ENCODE measurements around the gene CSNK1G1. TPM values are rescaled to one million over a fixed set of nuclear protein-coding genes. Genes with fewer than 3 reads are reported as not detected.
"Not testable (repeated sequence)": the region's sequence is repeated elsewhere in the genome, so short reads cannot be mapped to it uniquely, and the experiment has no call there.

Gene CSNK1G1
- total and polyA plus RNA-seq, 2 of the 8 experiments (the other 6 are each of a cell fraction or from before 2014, with no cell fraction given): 6.0 to 12.9 TPM

DNA sequence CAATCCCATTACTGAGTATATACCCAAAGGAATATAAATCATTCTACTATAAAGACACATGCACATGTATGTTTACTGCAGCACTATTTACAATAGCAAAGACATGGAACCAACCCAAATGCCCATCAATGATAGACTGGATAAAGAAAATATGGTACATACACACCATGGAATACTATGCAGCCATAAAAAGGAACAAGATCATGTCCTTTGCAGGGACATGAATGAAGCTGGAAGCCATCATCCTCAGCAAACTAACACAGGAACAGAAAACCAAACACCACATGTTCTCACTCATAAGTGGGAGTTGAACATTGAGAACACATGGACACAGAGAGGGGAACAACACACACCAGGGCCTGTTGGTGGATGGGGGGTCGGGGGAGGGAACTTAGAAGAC is 134.1 kb downstream of the CSNK1G1 start:
- H3K56ac ChIP-seq (replicated peaks; ENCODE audit: insufficient read length, low read depth, low read length); H4K5ac ChIP-seq (ENCODE audit: insufficient read length, low read depth, low read length); H3K27me3 ChIP-seq (replicated peaks in 1 of 4; ENCODE audit: control insufficient read depth in 3 of 4, extremely low read depth in 1 of 4, insufficient read depth in 3 of 4, low read length in 3 of 4); H3K9ac ChIP-seq (replicated peaks in 1 of 4; ENCODE audit: extremely low read depth in 1 of 4, low read depth in 3 of 4, low read length in 3 of 4); H2AFZ ChIP-seq (ENCODE audit: low read length); H2BK15ac ChIP-seq (ENCODE audit: low read length); FAIRE-seq; H2BK20ac ChIP-seq (ENCODE audit: low read length); H3K23ac ChIP-seq (ENCODE audit: insufficient read length); H3K4me3 ChIP-seq (ENCODE audit: extremely low read depth in 1 of 4, insufficient read depth in 2 of 4, low read depth in 3 of 4, low read length in 4 of 4); H4K91ac ChIP-seq (replicated peaks; ENCODE audit: insufficient read length, low read length); H4K8ac ChIP-seq (ENCODE audit: extremely low read depth, insufficient read depth, low read length); DNase-seq (ENCODE audit: low read depth in 1 of 2, low spot score in 2 of 2); H2BK5ac ChIP-seq (ENCODE audit: low read depth, low read length); H3K36me3 ChIP-seq (ENCODE audit: control insufficient read depth in 2 of 4, insufficient read depth in 4 of 4, low read length in 3 of 4); H3K18ac ChIP-seq (ENCODE audit: extremely low read depth, low read length); H2AK5ac ChIP-seq (ENCODE audit: low read depth, low read length); H3K79me1 ChIP-seq (ENCODE audit: low read depth, low read length); H2BK120ac ChIP-seq (replicated peaks; ENCODE audit: low read depth, low read length); H3K23me2 ChIP-seq (ENCODE audit: low read depth, low read length); POLR2A ChIA-PET (ENCODE audit: partially characterized antibody); CTCF ChIA-PET (ENCODE audit: partially characterized antibody); H3K79me2 ChIP-seq (ENCODE audit: control insufficient read depth in 1 of 2, insufficient read depth in 2 of 2, low read length in 2 of 2); H3K9me3 ChIP-seq (ENCODE audit: insufficient read depth in 2 of 2, low read depth in 1 of 2, low read length in 1 of 2); H3K4ac ChIP-seq (replicated peaks; ENCODE audit: insufficient read length, low read depth, low read length); H2BK12ac ChIP-seq (ENCODE audit: low read depth, low read length); H3K27ac ChIP-seq (ENCODE audit: low read depth, low read length); H3K4me1 ChIP-seq (replicated peaks in 1 of 4; ENCODE audit: control insufficient read depth in 3 of 4, insufficient read depth in 4 of 4, low read length in 3 of 4); H4K20me1 ChIP-seq (replicated peaks in 1 of 2; ENCODE audit: control insufficient read depth in 1 of 2, insufficient read depth in 2 of 2, low read length in 2 of 2); H3K14ac ChIP-seq (ENCODE audit: insufficient read length); H3K4me2 ChIP-seq (ENCODE audit: insufficient read depth in 1 of 2, low read depth in 2 of 2, low read length in 2 of 2): not testable (repeated sequence)
- no CpG with 5 or more reads among the region's 1 CpG for WGBS, 2 experiments (ENCODE audit: extremely low coverage in 1 of 2, insufficient coverage in 1 of 2, insufficient read length in 1 of 2, insufficient replicate concordance in 2 of 2, low coverage in 1 of 2, low lambda C conversion rate in 2 of 2, missing lambda C conversion rate in 1 of 2)

GRCh38 chr15:64217429-64217750 is 138.6 kb downstream of the CSNK1G1 start:
- H3K4me1 ChIP-seq (replicated peaks in 1 of 4; ENCODE audit: control insufficient read depth in 3 of 4, insufficient read depth in 4 of 4, low read length in 3 of 4); H4K20me1 ChIP-seq (replicated peaks in 1 of 2; ENCODE audit: control insufficient read depth in 1 of 2, insufficient read depth in 2 of 2, low read length in 2 of 2); FAIRE-seq; H3K27ac ChIP-seq (ENCODE audit: low read depth, low read length); H2BK5ac ChIP-seq (ENCODE audit: low read depth, low read length); H3K9ac ChIP-seq (replicated peaks in 1 of 4; ENCODE audit: extremely low read depth in 1 of 4, low read depth in 3 of 4, low read length in 3 of 4); H3K23me2 ChIP-seq (ENCODE audit: low read depth, low read length); H3K9me3 ChIP-seq (ENCODE audit: insufficient read depth in 2 of 2, low read depth in 1 of 2, low read length in 1 of 2); H3K23ac ChIP-seq (ENCODE audit: insufficient read length); H3K4me2 ChIP-seq (ENCODE audit: insufficient read depth in 1 of 2, low read depth in 2 of 2, low read length in 2 of 2); H3K27me3 ChIP-seq (replicated peaks in 1 of 4; ENCODE audit: control insufficient read depth in 3 of 4, extremely low read depth in 1 of 4, insufficient read depth in 3 of 4, low read length in 3 of 4); H3K18ac ChIP-seq (ENCODE audit: extremely low read depth, low read length); H4K91ac ChIP-seq (replicated peaks; ENCODE audit: insufficient read length, low read length); H3K36me3 ChIP-seq (ENCODE audit: control insufficient read depth in 2 of 4, insufficient read depth in 4 of 4, low read length in 3 of 4); H2BK12ac ChIP-seq (ENCODE audit: low read depth, low read length); DNase-seq (ENCODE audit: low read depth in 1 of 2, low spot score in 2 of 2); H3K56ac ChIP-seq (replicated peaks; ENCODE audit: insufficient read length, low read depth, low read length); H2AFZ ChIP-seq (ENCODE audit: low read length); H4K8ac ChIP-seq (ENCODE audit: extremely low read depth, insufficient read depth, low read length); H2BK15ac ChIP-seq (ENCODE audit: low read length); H2BK120ac ChIP-seq (replicated peaks; ENCODE audit: low read depth, low read length); H3K14ac ChIP-seq (ENCODE audit: insufficient read length); H2BK20ac ChIP-seq (ENCODE audit: low read length); H3K79me1 ChIP-seq (ENCODE audit: low read depth, low read length); H4K5ac ChIP-seq (ENCODE audit: insufficient read length, low read depth, low read length); H3K4ac ChIP-seq (replicated peaks; ENCODE audit: insufficient read length, low read depth, low read length); H3K79me2 ChIP-seq (ENCODE audit: control insufficient read depth in 1 of 2, insufficient read depth in 2 of 2, low read length in 2 of 2); H3K4me3 ChIP-seq (ENCODE audit: extremely low read depth in 1 of 4, insufficient read depth in 2 of 4, low read depth in 3 of 4, low read length in 4 of 4); H2AK5ac ChIP-seq (ENCODE audit: low read depth, low read length): not testable (repeated sequence)
- POLR2A ChIA-PET (ENCODE audit: partially characterized antibody): interaction anchor here (0.6 kb wide), 1 partner anchor 12 kb away, joined by 3 read pairs; no protein-coding TSS in a partner anchor
- 93% methylated on average over 5 of the region's 5 CpGs; no CpG with 5 or more reads in 1 of the 2 experiments for WGBS, 2 experiments (ENCODE audit: extremely low coverage in 1 of 2, insufficient coverage in 1 of 2, insufficient read length in 1 of 2, insufficient replicate concordance in 2 of 2, low coverage in 1 of 2, low lambda C conversion rate in 2 of 2, missing lambda C conversion rate in 1 of 2)
- CTCF ChIA-PET (ENCODE audit: partially characterized antibody): interaction anchor here (0.6 to 1.4 kb wide), 3 partner anchors 9 to 792 kb away, joined by 3 to 5 read pairs (median 3); no protein-coding TSS in a partner anchor
